B cell (primary cell): ENCODE results near the gene KDELR3. TPM values are rescaled to one million over a fixed set of nuclear protein-coding genes. Genes with fewer than 3 reads are reported as not detected.

Experiments used
- ATAC-seq: fragments of 200-7000 bp; cut with Tn5 transposase; one replicate; pipeline ENCODE4 v1.10.0; 2021; ENCODE audit warnings: low read depth, mild to moderate bottlenecking, moderate number of reproducible peaks, moderate library complexity
- CTCF ChIA-PET: fragments of 350-600 bp; sonication (Branson Sonifier 250); formaldehyde crosslinking; loops from one replicate; lab custom pipeline; 2021; ENCODE audit warnings: antibody characterized with exemption, inconsistent platforms; lab: Charles Lee
- POLR2A ChIA-PET: fragments of 350-600 bp; sonication (Branson Sonifier 250); formaldehyde crosslinking; loops from one replicate; lab custom pipeline; 2021; ENCODE audit warnings: antibody characterized with exemption; lab: Charles Lee
- DNase-seq: peaks from one replicate; pipeline ENCODE4 v3.0.0; 2013
- H2AFZ ChIP-seq: 2 replicates; pipeline ENCODE4 v1.6.1; 2012; ENCODE audit warnings: mild to moderate bottlenecking, low read depth, low read length; ENCODE audit not compliant: insufficient read depth, poor library complexity, severe bottlenecking
- H3K27ac ChIP-seq, 2 donors: 1 replicate in 1 of 2; 2 replicates in 1 of 2; pipeline ENCODE4 v1.5.1; 2012 to 2013; ENCODE audit warnings: low read length in 2 of 2, mild to moderate bottlenecking in 2 of 2, moderate library complexity in 1 of 2
- H3K27me3 ChIP-seq, 4 experiments: fragments of 200-600 bp in 1 of 4; sonication (generic) in 1 of 4; replicated peaks in 1 of 4; 1 replicate in 2 of 4; 2 replicates in 2 of 4; pipeline versions ENCODE4 v1.6.1 to v1.7.0; 2013 to 2016; ENCODE audit warnings: low read length in 3 of 4, mild to moderate bottlenecking in 2 of 4, mixed read lengths in 1 of 4, moderate library complexity in 1 of 4; ENCODE audit not compliant: insufficient read depth in 4 of 4, control insufficient read depth in 3 of 4; ENCODE audit errors: control extremely low read depth in 1 of 4
- H3K36me3 ChIP-seq, 2 experiments: replicated peaks in 1 of 2; 1 replicate in 1 of 2; 2 replicates in 1 of 2; pipeline versions ENCODE4 v1.6.1 to v1.7.1; 2013; ENCODE audit warnings: low read length in 1 of 2; ENCODE audit not compliant: insufficient read depth in 2 of 2, control insufficient read depth in 1 of 2; ENCODE audit errors: control extremely low read depth in 1 of 2, extremely low read depth in 1 of 2
- H3K4me1 ChIP-seq, 2 donors: fragments of 200-600 bp in 1 of 2; sonication (generic) in 1 of 2; 1 replicate in 1 of 2; 2 replicates in 1 of 2; pipeline versions ENCODE4 v1.5.1 to v1.6.1; 2013 to 2017; ENCODE audit warnings: low read length in 2 of 2; ENCODE audit not compliant: control insufficient read depth in 2 of 2, insufficient read depth in 2 of 2
- H3K4me2 ChIP-seq: replicated peaks from 2 replicates; pipeline ENCODE3; 2012; ENCODE audit warnings: mild to moderate bottlenecking, low read depth, low read length; ENCODE audit not compliant: poor library complexity, severe bottlenecking
- H3K4me3 ChIP-seq, 5 experiments: fragments of 200-600 bp in 1 of 5; sonication (generic) in 1 of 5; 1 replicate in 3 of 5; 2 replicates in 2 of 5; pipeline versions ENCODE4 v1.5.1 to v1.7.0; 2011 to 2016; ENCODE audit warnings: low read length in 4 of 5, mild to moderate bottlenecking in 4 of 5, low read depth in 2 of 5, control low read depth in 1 of 5, moderate library complexity in 1 of 5; ENCODE audit not compliant: insufficient read depth in 1 of 5; ENCODE audit errors: control extremely low read depth in 1 of 5, extremely low read depth in 1 of 5
- H3K79me2 ChIP-seq: fragments of 200-600 bp; sonication (generic); one replicate; pipeline ENCODE4 v1.6.0; 2016; ENCODE audit warnings: low read length; ENCODE audit not compliant: control insufficient read depth, insufficient read depth
- H3K9ac ChIP-seq: fragments of 200-600 bp; sonication (generic); 2 replicates; pipeline ENCODE4 v1.6.1; 2017; ENCODE audit warnings: mild to moderate bottlenecking, low read length, moderate library complexity
- H3K9me3 ChIP-seq, 3 donors: one replicate each; pipeline versions ENCODE4 v1.6.1 to v1.7.1; 2013; ENCODE audit warnings: low read length in 2 of 3; ENCODE audit not compliant: control insufficient read depth in 2 of 3, insufficient read depth in 1 of 3; ENCODE audit errors: control extremely low read depth in 1 of 3
- H4K20me1 ChIP-seq: 2 replicates; pipeline ENCODE4 v1.6.0; 2012; ENCODE audit warnings: mild to moderate bottlenecking, low read length; ENCODE audit not compliant: insufficient read depth, control insufficient read depth, poor library complexity, severe bottlenecking
- H3K27ac Mint-ChIP-seq: one replicate; pipeline ENCODE4 v1.8.0; 2021; ENCODE audit warnings: mixed read lengths
- H3K27me3 Mint-ChIP-seq: one replicate; pipeline ENCODE4 v1.8.0; 2021; ENCODE audit warnings: mixed read lengths
- H3K4me1 Mint-ChIP-seq: one replicate; pipeline ENCODE4 v1.8.0; 2021; ENCODE audit warnings: mixed read lengths
- H3K4me3 Mint-ChIP-seq: one replicate; pipeline ENCODE4 v1.8.0; 2021; ENCODE audit warnings: mixed read lengths
- H3K9me3 Mint-ChIP-seq: one replicate; pipeline ENCODE4 v1.8.0; 2022; ENCODE audit warnings: mixed read lengths; ENCODE audit not compliant: insufficient read depth
- EZH2 ChIP-seq: IDR thresholded peaks from 2 replicates; pipeline ENCODE4 v1.6.1; 2012; ENCODE audit warnings: borderline replicate concordance, low read depth, mild to moderate bottlenecking, moderate library complexity, low read length; ENCODE audit not compliant: insufficient read depth, poor library complexity, severe bottlenecking
- WGBS: methylation state at CpG from one replicate; pipeline ENCODE4 v1.1.5; 2013; ENCODE audit warnings: missing lambda C conversion rate; ENCODE audit not compliant: insufficient coverage; 5-methylcytosine and 5-hydroxymethylcytosine counted together
- intact Hi-C: fragments of 100-400 bp; cut with micrococcal nuclease; formaldehyde crosslinking; loops from one replicate; pipeline ENCODE4 v1.10.0; 2022
- polyA plus RNA-seq: library from polyadenylated mRNA; depleted of rRNA; stranded (reverse); fragments of >200 nt; gene quantifications from 2 replicates; pipeline ENCODE4 v1.2.3, GENCODE V29; 2012
- total RNA-seq, 2 donors: library from RNA; stranded (reverse); fragments of 120-200 nt in 1 of 2; gene quantifications; 1 replicate in 1 of 2; 2 replicates in 1 of 2; pipeline versions ENCODE4 v1.2.3 to v1.2.4, GENCODE V29; 2013 to 2022
- TF ChIP-seq, protein P1 (sequence below): fragments of 200-600 bp; IDR thresholded peaks from one replicate; pipeline ENCODE4 v1.8.0; 2022; ENCODE audit warnings: antibody characterized with exemption, mild to moderate bottlenecking

Gene KDELR3
- total and polyA plus RNA-seq, 2 donors (not counting 1 experiment from before 2014, with no cell fraction given) = not detected

DNA sequence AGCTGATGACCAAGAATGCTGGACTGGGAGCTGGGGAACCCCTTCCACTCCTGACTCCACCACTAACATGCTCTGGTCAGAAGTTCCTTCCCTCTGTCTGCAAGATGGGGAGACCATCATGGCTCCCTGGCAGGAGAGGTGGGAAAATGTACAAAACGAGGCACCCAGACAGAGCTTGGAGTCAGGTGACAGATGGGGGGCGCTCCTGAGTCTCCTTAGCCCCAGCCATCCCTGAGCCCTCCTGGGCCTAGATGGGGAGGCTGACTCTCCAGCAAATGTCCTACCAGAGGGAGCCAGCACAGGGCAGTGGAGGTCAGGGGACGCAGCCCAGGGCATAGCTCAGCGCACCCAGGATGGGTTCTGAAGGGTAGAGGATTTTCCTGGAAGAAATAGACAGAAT lies 32.9 kb upstream of the KDELR3 start:
- POLR2A ChIA-PET = no interaction called here

GRCh38 chr22:38435965-38436364 lies 31.9 kb upstream of the KDELR3 start:
- H3K4me3 Mint-ChIP-seq = no peak overlapping the region
- Histone ChIP-seq H3K36me3 (no peaks in the 10 kb centered on the region), H3K9ac (no peak overlapping the region), H3K27ac (no peak overlapping the region), H2AFZ (no peak overlapping the region), H3K79me2 (no peaks in the 10 kb centered on the region), H3K4me3 (no peak overlapping the region), H3K9me3 (no peaks in the 10 kb centered on the region), H4K20me1 (no peaks in the 10 kb centered on the region), H3K4me2 (no peak overlapping the region), H3K4me1 (no peaks in the 10 kb centered on the region), H3K27me3 (no peaks in the 10 kb centered on the region)
- TF ChIP-seq, protein P1, sequence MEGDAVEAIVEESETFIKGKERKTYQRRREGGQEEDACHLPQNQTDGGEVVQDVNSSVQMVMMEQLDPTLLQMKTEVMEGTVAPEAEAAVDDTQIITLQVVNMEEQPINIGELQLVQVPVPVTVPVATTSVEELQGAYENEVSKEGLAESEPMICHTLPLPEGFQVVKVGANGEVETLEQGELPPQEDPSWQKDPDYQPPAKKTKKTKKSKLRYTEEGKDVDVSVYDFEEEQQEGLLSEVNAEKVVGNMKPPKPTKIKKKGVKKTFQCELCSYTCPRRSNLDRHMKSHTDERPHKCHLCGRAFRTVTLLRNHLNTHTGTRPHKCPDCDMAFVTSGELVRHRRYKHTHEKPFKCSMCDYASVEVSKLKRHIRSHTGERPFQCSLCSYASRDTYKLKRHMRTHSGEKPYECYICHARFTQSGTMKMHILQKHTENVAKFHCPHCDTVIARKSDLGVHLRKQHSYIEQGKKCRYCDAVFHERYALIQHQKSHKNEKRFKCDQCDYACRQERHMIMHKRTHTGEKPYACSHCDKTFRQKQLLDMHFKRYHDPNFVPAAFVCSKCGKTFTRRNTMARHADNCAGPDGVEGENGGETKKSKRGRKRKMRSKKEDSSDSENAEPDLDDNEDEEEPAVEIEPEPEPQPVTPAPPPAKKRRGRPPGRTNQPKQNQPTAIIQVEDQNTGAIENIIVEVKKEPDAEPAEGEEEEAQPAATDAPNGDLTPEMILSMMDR = no peak
- no peak for TF ChIP-seq EZH2
- DNase-seq = no peak
- H3K4me1 Mint-ChIP-seq = no peaks in the 10 kb centered on the region
- ChIA-PET CTCF (no interaction called here), POLR2A (no interaction called here)
- no peak for ATAC-seq
- 76% methylated on average over 3 of the region's 4 CpGs for WGBS
- peaks cover 29% of the 10 kb centered on the region for H3K27me3 Mint-ChIP-seq
- H3K27ac Mint-ChIP-seq = no peak overlapping the region
- intact Hi-C loops = no loop called here
- H3K9me3 Mint-ChIP-seq = no peaks in the 10 kb centered on the region

More for the DNA sequence above, 32.9 kb upstream of the KDELR3 start:
- Histone ChIP-seq H3K79me2 (no peaks in the 10 kb centered on the region), H2AFZ (no peak overlapping the region), H3K9me3 (no peaks in the 10 kb centered on the region), H3K4me3 (no peak overlapping the region), H3K27me3 (no peaks in the 10 kb centered on the region), H3K36me3 (no peaks in the 10 kb centered on the region), H3K4me1 (no peaks in the 10 kb centered on the region), H3K9ac (no peak overlapping the region), H3K27ac (no peak overlapping the region), H3K4me2 (no peak overlapping the region), H4K20me1 (no peaks in the 10 kb centered on the region)
- ATAC-seq = no peak
- CTCF ChIA-PET = no interaction called here
- no peaks in the 10 kb centered on the region for H3K9me3 Mint-ChIP-seq
- H3K4me3 Mint-ChIP-seq = no peak overlapping the region
- TF ChIP-seq, protein P1 = no peak
- TF ChIP-seq EZH2 = no peak
- intact Hi-C loops = no loop called here
- H3K27ac Mint-ChIP-seq = no peak overlapping the region
- no peak for DNase-seq
- peaks cover 24% of the 10 kb centered on the region for H3K27me3 Mint-ChIP-seq
- WGBS = 84% methylated on average over 4 of the region's 4 CpGs
- no peaks in the 10 kb centered on the region for H3K4me1 Mint-ChIP-seq
